Vagina (tissue), 2 donors: Measurements from ENCODE around the gene CPLX3. TPM values are rescaled to one million over a fixed set of nuclear protein-coding genes. Genes with fewer than 3 reads are reported as not detected.

Experiments used
- DNase-seq, 2 donors: peaks; one replicate each; pipeline ENCODE4 v3.0.0-alpha.2; 2017; ENCODE audit errors: extremely low spot score in 2 of 2
- H3K27ac ChIP-seq: fragments of 200-600 bp; sonication (generic); one replicate; pipeline ENCODE4 v1.5.1; 2019
- H3K27me3 ChIP-seq: fragments of 200-600 bp; sonication (generic); one replicate; pipeline ENCODE4 v1.5.1; 2019
- H3K36me3 ChIP-seq, 2 donors: fragments of 200-600 bp; sonication (generic); one replicate each; pipeline ENCODE4 v1.5.1; 2017 to 2019
- H3K4me1 ChIP-seq: fragments of 200-600 bp; sonication (generic); one replicate; pipeline ENCODE4 v1.5.1; 2019
- H3K4me3 ChIP-seq, 2 donors: fragments of 200-600 bp; sonication (generic); 1 replicate in 1 of 2; 2 replicates in 1 of 2; pipeline ENCODE4 v1.5.1; 2016 to 2019
- H3K9me3 ChIP-seq: fragments of 200-600 bp; sonication (generic); one replicate; pipeline ENCODE4 v1.5.1; 2019
- CTCF ChIP-seq, 3 experiments: fragments of 450-650 bp in 2 of 3; fragments of 200-600 bp in 1 of 3; sonication (generic) in 1 of 3; IDR thresholded peaks; one replicate each; pipeline ENCODE4 v1.5.1; 2017 to 2019; ENCODE audit warnings: antibody characterized with exemption in 3 of 3, mild to moderate bottlenecking in 2 of 3, moderate library complexity in 2 of 3
- POLR2A ChIP-seq, 2 donors: fragments of 450-650 bp; IDR thresholded peaks; one replicate each; pipeline ENCODE4 v1.6.1; 2017; ENCODE audit warnings: antibody characterized with exemption in 2 of 2, mild to moderate bottlenecking in 2 of 2, moderate library complexity in 2 of 2
- POLR2AphosphoS5 ChIP-seq, 2 donors: sonication (generic); formaldehyde crosslinking; IDR thresholded peaks; one replicate each; pipeline ENCODE4 v1.9.0; 2017; ENCODE audit warnings: antibody characterized with exemption in 2 of 2, mild to moderate bottlenecking in 2 of 2, low read depth in 1 of 2; ENCODE audit not compliant: insufficient read depth in 1 of 2
- intact Hi-C: fragments of 100-400 bp; cut with DNase I; formaldehyde crosslinking; loops from one replicate; pipeline ENCODE4 v1.15.1; 2023
- total RNA-seq: library from RNA; depleted of rRNA; stranded (reverse); fragments of >200 nt; gene quantifications from one replicate; pipeline ENCODE4 v1.2.3, GENCODE V29; 2016

The CPLX3 gene
- total RNA-seq, 1 donor from 2014 or later = not detected

- Histone ChIP-seq H3K4me3 (no peak overlapping the region), H3K9me3 (no peaks in the 10 kb centered on the region), H3K27ac (no peak overlapping the region), H3K27me3 (no peaks in the 10 kb centered on the region), H3K36me3 (no peaks in the 10 kb centered on the region), H3K4me1 (no peaks in the 10 kb centered on the region)
- TF ChIP-seq POLR2AphosphoS5 (IDR thresholded peaks at IDR 0.05; ENCODE audit: insufficient read depth in 1 of 2, low read depth in 1 of 2) = no peak
- no peak for TF ChIP-seq POLR2A (IDR thresholded peaks at IDR 0.05)
- TF ChIP-seq CTCF (IDR thresholded peaks at IDR 0.05) = no peak
- DNase-seq = no peak
- intact Hi-C loops = no loop called here
These were observed 561 bp upstream of the CPLX3 start for GRCh38 chr15:74825866-74826265.

- Histone ChIP-seq H3K4me1 (no peaks in the 10 kb centered on the region), H3K36me3 (no peaks in the 10 kb centered on the region), H3K9me3 (no peaks in the 10 kb centered on the region), H3K4me3 (no peak overlapping the region), H3K27me3 (no peaks in the 10 kb centered on the region), H3K27ac (no peak overlapping the region)
- DNase-seq = no peak
- TF ChIP-seq POLR2A (IDR thresholded peaks at IDR 0.05) = no peak
- no peak for TF ChIP-seq CTCF (IDR thresholded peaks at IDR 0.05)
- no peak for TF ChIP-seq POLR2AphosphoS5 (IDR thresholded peaks at IDR 0.05; ENCODE audit: insufficient read depth in 1 of 2, low read depth in 1 of 2)
- intact Hi-C loops = no loop called here
These were observed 494 bp downstream of the CPLX3 start for GRCh38 chr15:74826921-74827320.

GRCh38 chr15:74827614-74828013 is 1.2 kb downstream of the CPLX3 start:
- Histone ChIP-seq H3K9me3 (no peaks in the 10 kb centered on the region), H3K27me3 (no peaks in the 10 kb centered on the region), H3K4me3 (no peak overlapping the region), H3K36me3 (no peaks in the 10 kb centered on the region), H3K4me1 (no peaks in the 10 kb centered on the region), H3K27ac (no peak overlapping the region)
- no peak for TF ChIP-seq POLR2AphosphoS5 (IDR thresholded peaks at IDR 0.05; ENCODE audit: insufficient read depth in 1 of 2, low read depth in 1 of 2)
- TF ChIP-seq POLR2A (IDR thresholded peaks at IDR 0.05) = no peak
- no peak for TF ChIP-seq CTCF (IDR thresholded peaks at IDR 0.05)
- intact Hi-C loops = no loop called here
- DNase-seq = no peak

GRCh38 chr15:74828835-74829234 is 2.4 kb downstream of the CPLX3 start:
- Histone ChIP-seq H3K27ac (no peak overlapping the region), H3K4me3 (no peak overlapping the region), H3K4me1 (no peaks in the 10 kb centered on the region), H3K27me3 (no peaks in the 10 kb centered on the region), H3K9me3 (no peaks in the 10 kb centered on the region), H3K36me3 (no peaks in the 10 kb centered on the region)
- intact Hi-C loops = no loop called here
- DNase-seq = no peak
- no peak for TF ChIP-seq CTCF (IDR thresholded peaks at IDR 0.05)
- TF ChIP-seq POLR2AphosphoS5 (IDR thresholded peaks at IDR 0.05; ENCODE audit: insufficient read depth in 1 of 2, low read depth in 1 of 2) = no peak
- no peak for TF ChIP-seq POLR2A (IDR thresholded peaks at IDR 0.05)

GRCh38 chr15:74829486-74829885 is 3.1 kb downstream of the CPLX3 start:
- intact Hi-C loops = no loop called here
- Histone ChIP-seq H3K27me3 (no peaks in the 10 kb centered on the region), H3K4me3 (no peak overlapping the region), H3K4me1 (no peaks in the 10 kb centered on the region), H3K9me3 (no peaks in the 10 kb centered on the region), H3K36me3 (no peaks in the 10 kb centered on the region), H3K27ac (no peak overlapping the region)
- no peak for TF ChIP-seq POLR2A (IDR thresholded peaks at IDR 0.05)
- TF ChIP-seq POLR2AphosphoS5 (IDR thresholded peaks at IDR 0.05; ENCODE audit: insufficient read depth in 1 of 2, low read depth in 1 of 2) = no peak
- TF ChIP-seq CTCF (IDR thresholded peaks at IDR 0.05) = no peak
- no peak for DNase-seq
